Activated CD8-positive, alpha-beta memory T cell treated with anti-CD3 and anti-CD28 coated beads for 1 hour (primary cell): ENCODE data around the gene MRTFA.

Experiments
- DNase-seq, 2 donors: peaks; one replicate each; pipeline ENCODE4 v3.0.0-alpha.2; 2020; ENCODE audit warnings: low read depth in 1 of 2; ENCODE audit errors: extremely low read depth in 1 of 2

MRTFA gene

DNA sequence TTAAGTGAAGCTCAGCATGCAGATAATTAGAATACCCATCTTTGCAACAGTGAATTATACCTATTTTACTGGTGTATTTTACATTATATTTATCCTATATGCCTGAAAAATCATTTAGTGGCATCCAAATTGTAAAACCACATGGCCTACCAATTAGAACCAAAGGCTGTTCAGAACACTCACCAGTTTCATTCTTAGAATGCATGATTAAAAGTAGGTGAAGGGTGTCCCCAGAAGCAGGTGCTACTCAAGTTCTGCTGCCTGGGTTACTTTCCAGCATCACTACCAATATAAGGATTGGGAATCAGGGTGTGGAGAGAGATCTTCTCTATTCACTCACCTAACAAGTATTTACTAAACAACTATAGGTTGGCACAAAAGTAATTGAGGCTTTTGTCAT lies 162.8 kb downstream of the MRTFA start:
- DNase-seq: no peak

DNA sequence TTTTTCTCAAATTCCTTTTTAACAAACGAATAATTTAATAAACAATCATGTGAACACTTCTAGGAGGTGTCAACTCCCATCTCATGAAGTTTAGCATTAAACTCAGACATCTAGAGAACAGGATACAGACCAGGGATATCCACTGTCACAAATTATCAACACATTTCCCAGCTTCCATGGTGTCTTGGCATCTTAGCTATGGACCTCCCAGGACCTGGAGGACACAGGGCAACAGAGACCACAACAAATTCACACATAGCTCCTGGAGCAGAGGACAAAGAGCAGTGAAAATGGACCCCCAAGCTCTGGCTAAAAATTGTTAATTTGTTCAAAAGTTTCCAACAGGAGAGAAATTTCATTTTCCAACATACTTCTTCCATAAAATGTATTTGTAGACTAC lies 163.9 kb downstream of the MRTFA start:
- DNase-seq: no peak

DNA sequence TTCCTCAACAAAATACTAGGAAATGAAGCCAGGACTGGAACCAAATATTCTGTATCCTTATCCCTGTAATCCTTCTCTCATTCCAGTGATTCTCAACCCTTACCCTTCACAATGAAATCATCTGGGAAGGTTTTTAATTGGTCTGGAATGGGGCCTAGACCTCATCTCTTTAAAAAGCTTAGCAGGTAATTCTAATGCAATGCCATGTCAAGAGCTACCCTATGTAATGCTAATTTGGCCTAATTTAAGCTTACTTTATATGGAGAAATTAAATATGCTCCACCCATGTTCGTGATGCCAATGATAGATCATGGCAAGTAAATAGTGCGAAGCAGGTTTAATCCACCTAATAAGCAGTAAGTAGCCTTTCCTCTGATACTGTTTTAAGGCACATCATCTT lies 164.5 kb downstream of the MRTFA start:
- DNase-seq: no peak

DNA sequence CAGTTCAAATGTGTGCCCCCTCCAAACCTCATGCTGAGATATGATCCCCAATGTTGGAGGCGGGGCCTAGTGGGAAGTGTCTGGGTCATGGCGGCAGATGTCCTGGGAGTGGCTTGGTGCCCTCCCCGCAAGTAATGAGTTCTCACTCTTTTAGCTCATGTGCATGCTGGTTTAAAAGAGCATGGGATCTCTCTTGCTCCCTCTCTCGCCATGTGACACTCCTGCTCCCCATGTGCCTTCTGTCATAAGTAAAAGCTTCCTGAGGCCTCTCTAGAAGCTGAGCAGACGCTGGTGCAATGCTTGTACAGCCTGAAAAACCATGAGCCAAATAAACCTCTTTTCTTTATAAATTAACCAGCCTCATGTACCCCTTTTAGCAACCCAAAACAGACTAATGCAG lies 167.3 kb downstream of the MRTFA start:
- no peak for DNase-seq

DNA sequence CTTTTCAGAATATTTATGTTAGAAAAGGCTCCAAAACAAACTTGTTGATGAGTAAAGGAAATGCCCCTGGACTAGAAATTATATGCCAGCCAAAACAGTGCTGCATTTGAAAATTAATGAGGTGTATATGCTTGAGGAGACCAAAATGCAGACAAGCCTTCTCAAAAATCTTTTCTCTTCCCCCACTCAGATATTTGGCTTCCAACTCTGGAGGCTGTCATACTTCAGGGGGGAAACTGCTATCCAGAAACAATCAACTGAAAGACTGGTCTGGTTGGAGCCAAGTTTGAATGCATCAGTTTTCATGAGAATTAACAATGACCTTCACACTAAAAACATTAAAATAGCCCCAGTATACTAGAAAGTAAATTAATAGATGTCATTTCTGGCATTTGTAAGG lies 167.9 kb downstream of the MRTFA start:
- DNase-seq: no peak

DNA sequence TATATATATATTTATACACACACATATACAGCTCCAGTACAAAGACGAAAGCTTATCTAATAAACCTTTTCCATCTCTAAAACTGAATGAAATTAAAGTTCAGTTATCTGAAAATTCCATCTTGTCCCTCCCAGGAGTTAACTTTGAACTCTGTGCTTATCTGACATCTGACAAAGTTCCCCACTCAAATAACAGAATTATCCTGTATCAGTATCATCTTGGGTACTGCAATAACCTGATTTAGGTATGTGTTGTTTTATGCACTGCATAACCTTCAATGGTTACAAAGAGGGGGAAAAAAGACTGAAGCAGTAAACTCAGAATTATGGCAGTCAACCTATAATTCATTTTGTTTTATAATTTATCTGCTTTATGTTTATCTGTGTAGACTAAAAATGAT lies 169.5 kb downstream of the MRTFA start:
- no peak for DNase-seq

DNA sequence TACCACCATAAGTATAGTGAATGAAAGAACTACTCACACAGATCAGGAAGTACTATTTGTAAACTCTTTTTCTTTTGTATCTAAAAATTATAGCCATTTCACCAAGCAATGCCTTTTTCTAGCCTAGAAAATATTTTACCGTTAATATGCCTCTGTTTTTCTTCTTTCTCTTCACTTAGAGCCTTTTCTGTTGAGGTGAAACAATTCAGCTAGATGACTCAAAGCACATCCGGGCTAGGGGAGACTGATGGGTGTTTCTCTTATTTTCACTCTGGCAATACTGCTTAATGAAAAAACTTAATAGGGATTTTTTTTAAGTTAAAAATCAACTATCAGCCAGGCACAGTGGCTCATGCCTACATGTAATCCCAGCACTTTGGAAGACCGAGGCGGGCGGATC lies 172.8 kb downstream of the MRTFA start:
- DNase-seq: no peak

DNA sequence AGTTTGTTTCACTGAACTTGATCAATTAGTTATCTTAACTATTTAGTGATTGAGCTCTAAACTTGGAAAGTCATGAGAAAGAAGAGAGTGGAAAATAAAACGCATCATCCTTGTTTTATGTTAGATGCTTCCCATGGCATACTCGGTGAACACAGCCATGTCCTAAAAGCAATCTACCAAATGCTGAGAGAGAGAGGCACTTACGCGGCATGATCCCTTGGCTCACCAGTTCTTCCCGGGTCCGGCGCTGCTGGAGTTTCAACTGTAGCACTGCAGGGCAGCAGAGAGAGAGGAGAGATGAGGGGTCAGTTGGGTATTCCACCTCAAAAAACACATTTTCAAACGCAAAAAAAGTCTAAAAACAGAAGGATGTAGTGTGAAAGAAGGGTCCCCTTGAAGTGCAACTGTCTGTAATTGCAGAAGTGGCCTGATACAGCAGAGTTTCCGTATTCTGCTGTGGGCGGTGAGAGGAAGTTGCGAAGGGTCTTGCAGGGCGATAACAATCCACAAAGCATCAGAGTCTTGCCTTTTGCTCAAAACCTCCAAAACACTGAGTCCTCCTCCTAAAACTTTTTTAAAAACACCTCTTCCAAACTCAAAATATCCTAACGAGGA lies 173.4 kb downstream of the MRTFA start:
- DNase-seq: peak in 1 of 2 donors; percentile 12

DNA sequence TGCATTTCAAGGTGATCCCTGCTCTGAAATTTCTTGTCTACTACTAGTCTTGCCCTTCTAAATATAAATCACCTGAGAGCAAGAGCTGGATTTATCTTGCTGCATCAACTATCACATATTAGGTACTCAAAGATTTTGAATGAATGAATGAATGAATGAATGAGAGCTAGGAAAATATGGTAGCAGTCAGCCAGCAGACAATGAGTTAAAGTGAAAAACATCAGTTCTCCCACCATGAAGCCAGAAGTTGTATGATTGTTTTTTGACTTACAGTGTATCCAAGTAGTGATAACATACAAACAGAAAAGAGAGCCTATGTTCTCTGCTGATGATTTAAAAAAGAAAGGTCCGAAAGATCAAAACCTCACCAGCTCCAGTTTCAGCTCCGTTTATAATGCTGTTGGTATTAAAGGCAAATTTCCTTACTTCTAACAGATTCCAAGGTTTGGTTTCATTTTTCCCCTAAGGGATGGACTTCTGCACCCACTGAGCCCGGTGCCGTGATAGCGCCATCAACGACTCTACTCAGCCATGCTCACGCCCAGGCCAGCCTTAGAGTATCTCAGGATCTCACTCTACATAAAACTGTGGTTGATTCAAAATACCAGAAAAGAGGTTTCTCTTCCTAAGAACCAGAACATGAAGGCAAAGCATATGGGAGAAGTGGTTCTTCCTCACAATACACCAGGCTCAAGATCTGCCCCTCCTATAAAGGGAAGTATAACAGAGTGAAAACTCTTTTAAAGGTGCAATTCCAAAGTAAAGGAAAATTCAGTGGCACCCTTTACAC lies 174.1 kb downstream of the MRTFA start:
- peak in 1 of 2 donors; percentile 10 for DNase-seq

DNA sequence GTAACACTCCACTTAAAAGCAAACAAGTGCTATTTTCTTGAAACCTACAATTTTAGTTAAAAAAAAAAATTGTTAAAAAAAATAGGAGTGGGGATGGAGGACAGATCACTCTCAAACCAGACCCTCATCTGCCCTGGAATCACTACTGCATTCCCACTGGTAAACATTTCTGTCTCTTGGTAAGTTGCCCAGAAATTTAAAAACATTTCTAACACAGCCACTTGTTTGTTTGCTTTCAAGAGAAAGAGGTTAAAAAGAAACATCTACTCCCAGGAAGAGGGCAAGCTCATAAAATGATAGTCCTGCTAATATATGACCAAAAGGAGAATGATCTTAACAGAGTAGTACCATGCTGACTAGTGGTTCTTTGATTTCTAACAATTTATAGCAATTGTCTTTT lies 182.8 kb downstream of the MRTFA start:
- no peak for DNase-seq

DNA sequence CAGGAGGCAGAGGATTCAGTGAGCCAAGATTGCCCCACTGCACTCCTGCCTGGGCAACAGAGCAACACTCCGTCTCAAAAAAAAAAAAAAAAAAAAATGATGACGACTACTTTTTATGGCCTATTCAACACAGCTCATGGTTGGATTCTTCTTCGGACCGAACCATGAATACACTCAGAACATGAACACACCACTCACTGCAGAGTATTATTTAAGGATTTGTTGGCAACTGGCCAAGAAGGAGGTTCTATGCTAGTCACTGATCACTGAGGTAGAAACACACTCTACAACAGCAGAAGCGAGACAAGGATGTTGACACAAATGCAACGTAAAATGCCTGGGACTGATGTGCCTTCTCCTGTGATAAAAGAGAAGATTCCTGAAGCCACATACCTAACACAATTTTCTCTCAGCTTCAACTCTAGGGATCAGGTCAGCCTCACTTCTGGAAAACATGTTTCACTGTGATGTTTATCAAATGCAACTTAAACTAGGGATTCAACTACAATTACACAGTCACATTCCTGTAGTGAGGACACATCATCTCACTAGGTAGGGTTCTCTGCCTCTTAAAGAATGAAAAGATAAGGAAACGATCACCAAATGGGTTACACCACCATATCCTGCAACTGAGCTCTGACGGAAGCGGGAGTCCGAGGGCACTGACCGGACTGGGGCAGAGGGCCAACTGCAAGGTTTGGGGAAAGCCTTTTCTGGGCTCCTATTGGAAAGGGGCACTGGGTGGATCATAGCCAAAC lies 183.6 kb downstream of the MRTFA start:
- DNase-seq: no peak

DNA sequence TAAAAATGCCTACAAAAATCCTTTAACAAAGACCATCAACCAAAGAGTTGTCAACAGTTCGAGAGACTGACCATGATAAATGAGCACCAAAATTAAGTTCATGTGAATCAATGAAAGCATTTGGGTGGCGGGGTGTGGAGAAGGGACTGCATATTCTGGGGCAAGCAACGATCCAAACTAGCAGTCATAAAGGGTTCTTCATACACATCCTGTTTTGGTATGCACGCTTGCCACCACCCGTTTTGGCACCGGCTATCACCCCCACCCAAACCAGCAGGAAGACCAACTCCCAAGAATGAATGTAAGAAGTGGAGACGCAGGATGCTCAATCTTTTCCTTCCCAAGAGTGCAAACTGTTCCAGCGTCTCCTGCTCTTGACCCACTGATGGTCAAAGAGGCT lies 185.3 kb downstream of the MRTFA start:
- no peak for DNase-seq

DNA sequence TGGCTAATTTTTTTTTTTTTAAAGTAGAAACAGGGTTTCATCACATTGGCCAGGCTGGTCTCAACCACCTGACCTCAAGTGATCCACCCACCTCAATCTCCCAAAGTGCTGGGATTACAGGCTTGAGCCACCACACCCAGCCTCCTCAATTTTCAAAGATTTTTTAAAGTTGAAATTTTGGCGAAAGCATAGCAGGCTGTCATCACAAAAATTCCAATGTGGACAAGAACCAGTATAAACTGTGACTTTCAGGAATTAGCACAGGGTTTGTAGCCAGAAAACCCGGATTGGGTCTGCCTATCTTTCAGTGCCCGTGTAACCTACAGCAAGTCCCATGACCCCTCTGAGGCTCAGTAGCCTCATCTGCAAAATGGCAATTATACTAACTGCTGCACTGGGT lies 185.9 kb downstream of the MRTFA start:
- no peak for DNase-seq

DNA sequence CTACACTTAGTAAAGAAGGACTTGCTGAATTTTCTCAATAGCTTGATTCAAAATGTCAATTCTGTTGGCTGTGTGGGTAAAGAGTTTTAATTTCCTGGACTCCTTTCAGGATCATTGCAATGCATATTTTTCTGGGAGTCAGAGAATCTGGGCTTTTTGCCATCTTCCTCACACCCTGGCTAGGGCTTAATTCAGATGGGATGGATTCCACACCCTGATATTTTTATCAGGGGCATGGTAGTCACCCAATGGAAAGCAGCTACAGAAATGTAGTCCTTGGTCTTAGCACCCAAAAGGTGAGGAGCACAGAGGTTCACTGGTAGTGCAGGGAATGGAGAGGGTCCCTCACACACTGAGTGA lies 186.9 kb downstream of the MRTFA start:
- no peak for DNase-seq

DNA sequence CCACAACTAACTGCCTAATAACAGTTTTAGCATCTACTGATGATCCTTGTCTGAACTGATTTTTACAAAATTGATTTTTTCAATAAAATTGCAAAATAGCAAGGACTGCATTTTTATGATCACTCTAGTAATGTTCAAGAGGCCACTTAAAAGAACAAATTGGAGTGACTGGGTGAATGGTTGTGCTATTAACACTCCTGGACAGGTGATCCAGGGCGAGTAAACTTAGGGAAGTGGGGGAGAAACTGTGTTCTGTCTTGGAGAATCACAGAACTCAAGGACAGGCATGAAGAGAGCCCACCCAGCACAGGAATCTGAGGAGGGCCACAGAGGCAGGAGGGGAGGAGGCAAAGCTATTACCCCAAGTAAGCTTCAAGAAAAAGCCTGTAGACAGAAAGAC lies 190.3 kb downstream of the MRTFA start:
- no peak for DNase-seq

DNA sequence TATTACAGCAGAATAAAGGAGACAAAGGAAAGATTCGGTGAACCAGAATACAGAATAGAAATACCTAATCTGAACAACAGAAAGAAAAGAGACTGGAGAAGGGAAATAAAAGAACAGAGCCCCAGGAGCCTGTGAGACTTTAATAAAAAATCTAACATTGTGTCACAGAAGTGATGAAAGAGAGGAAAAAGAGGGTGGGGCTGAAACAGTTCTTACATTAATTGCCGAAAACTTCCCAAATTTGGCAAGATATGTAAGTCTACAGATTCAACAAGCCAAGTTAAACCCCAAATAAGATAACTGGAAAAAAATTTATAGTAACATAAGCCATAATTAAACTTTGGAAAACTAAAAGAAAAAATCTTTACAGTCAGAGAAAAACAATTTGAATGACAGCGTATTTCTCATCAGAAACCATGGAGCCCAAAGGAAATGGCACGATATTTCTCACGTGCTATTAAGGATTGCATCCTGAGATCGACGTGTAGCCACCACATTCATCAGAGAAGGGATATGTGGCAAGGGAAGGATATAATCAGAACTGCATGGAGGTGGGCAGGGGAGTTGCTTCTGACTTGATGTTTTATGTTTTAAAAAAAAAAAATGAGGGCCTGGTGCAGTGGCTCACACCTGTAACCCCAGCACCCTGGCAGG lies 192.2 kb downstream of the MRTFA start:
- no peak for DNase-seq

DNA sequence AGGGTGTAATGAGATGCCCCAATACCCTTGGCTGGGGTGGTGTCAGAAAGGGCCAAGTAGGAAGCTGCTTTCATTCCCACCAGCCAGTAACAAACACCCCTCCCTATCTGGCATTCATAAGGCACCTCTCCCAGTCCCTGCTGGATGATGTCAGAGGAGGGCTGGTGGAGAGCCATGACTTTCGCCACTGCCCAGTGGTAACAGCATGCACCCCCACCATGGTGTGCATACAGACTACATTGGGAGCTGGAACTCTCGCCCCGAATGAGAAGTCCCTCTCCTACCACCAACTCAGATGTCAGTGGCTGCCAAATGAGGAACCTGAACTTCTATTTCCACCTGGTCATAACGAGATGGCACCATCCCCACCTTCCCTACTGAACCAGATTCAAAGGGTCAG lies 192.8 kb downstream of the MRTFA start:
- DNase-seq: no peak

DNA sequence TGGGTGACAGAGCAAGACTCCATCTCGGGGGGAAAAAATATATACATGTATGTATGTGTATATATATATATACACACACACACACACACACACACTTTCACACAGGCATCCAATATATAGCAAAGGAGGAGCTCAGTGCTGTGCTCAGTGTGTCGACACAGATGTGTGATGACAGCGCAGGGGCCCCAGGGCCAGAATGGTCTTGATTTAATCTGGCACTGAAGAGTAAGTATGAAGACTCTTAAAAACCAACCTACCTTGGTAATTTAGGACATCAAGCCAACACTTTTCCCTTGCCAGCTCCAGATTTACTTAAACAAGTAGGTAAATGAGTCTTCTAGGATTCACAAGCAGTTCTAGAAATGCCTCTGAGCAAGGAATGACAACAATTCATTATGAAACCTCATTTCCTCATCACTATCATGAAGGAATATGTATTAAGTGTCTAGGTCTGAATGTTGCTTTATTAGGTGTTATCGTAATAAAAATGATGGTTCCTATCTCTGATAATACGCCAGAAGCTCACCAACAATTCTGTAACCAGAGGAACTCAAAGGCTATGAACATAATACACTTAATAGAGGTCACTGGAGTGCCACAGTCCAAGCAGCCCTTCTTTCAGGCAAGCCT lies 194.6 kb downstream of the MRTFA start:
- no peak for DNase-seq

DNA sequence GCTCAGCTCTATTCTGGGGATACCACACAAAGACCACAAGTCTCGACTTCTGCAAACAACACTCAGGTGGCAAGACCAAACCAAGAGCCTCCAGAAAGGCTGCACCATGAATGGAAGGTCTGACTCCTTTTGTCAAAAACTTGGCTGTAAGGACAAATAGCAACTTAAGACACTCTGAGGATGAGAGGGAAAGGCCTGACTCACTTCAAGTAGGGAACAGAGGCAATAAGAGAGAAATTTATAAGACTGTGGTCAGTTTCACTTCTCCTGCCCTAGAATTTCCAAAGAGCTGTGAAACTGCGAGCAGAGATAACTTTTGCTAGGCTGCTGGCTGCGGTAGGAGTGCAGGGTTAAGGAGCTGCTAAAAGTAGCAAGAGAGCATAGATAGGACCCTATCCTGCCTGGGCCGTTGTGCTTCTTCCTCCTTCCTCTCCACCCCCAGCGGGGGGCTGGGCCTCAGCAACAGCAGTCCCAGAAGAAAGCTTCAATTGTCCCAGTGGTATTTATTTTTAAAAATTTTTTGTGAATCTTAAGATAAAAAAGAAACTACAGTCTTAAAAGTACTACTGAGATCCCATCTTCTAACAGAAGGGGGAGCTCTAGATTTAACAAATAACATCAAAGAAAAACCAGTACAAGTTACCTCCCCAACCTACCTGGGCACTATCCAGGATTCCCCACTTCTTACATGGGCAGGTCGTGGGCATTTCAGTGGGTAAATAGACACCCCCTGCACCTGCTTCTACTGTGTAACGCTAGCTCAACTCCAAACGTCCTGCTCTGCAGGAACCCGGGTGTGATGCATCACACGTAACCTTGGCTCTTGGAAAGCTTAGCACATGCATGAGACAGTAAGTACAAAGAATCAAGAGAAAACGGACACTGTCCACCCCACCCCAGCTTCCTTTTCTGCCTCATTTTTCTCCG lies 199.8 kb downstream of the MRTFA start:
- no peak for DNase-seq

DNA sequence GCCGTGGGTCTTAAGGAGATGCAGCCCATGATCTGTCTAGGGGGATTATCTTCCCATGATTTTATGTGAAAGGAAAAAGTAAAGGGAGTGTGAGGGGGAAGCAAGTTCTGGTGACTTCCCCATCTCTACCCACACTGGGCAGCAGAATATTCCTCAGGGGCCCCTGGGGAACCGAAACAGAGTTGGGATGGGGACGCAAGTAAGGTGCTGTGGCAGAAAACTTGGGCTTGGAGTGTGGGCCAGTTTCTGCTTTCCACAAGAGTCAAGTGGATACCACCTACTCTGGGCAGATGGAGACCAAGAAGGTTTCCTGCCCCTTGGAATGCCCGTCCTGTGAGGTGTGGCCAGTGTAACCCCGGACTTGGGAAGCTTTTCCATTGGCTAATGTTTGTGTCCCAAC lies 201.8 kb downstream of the MRTFA start:
- DNase-seq: no peak
